AG04450 (cell line): Measurements from ENCODE around the gene ACER2. TPM values are rescaled to one million over a fixed set of nuclear protein-coding genes. Genes with fewer than 3 reads are reported as not detected.

Experiments used
- CTCF ChIA-PET: fragments of 300-600, 350-600 bp; formaldehyde crosslinking; extraction: SDS; loops from one replicate; lab custom pipeline; 2022; ENCODE audit warnings: antibody characterized with exemption, inconsistent platforms; lab: Charles Lee
- POLR2A ChIA-PET: fragments of 350-600 bp; formaldehyde crosslinking; extraction: SDS; loops from one replicate; lab custom pipeline; 2021; ENCODE audit warnings: antibody characterized with exemption, inconsistent platforms; lab: Yijun Ruan, JAX
- DNase-seq: peaks from one replicate; pipeline ENCODE4 v3.0.0-alpha.2; 2011; ENCODE audit warnings: low read depth, low spot score
- H3K27ac ChIP-seq: one replicate; pipeline ENCODE4 v1.5.1; 2012; ENCODE audit warnings: low read depth, low read length, control low read depth
- H3K27me3 ChIP-seq: one replicate; pipeline ENCODE4 v1.6.0; 2012; ENCODE audit warnings: low read length; ENCODE audit not compliant: control insufficient read depth, insufficient read depth
- H3K4me3 ChIP-seq: 2 replicates; pipeline ENCODE4 v1.5.1; 2011; ENCODE audit warnings: mild to moderate bottlenecking, low read depth, low read length, control low read depth
- H3K9me3 ChIP-seq: 2 replicates; pipeline ENCODE4 v1.5.1; 2012; ENCODE audit warnings: low read length; ENCODE audit not compliant: control insufficient read depth, insufficient read depth
- polyA minus RNA-seq: library from RNA; depleted of rRNA, polyadenylated mRNA; stranded (reverse); fragments of >200 nt; gene quantifications from 2 replicates; pipeline ENCODE4 v1.2.3, GENCODE V29; 2011; rRNA and poly(A)+ RNA removed
- polyA plus RNA-seq: library from polyadenylated mRNA; depleted of rRNA; stranded (reverse); fragments of >200 nt; gene quantifications from 2 replicates; pipeline ENCODE4 v1.2.3, GENCODE V29; 2011; rRNA removed
- TF ChIP-seq, protein P1 (sequence below): IDR thresholded peaks from 2 replicates; pipeline ENCODE4 v1.5.1; 2011; ENCODE audit warnings: low read depth, low read length, control low read depth, inconsistent platforms

ACER2 gene
- polyA plus RNA-seq (1.6 and 2.3 TPM in 2 replicates), polyA minus RNA-seq (5.1 and 8.1 TPM in 2 replicates)

DNA sequence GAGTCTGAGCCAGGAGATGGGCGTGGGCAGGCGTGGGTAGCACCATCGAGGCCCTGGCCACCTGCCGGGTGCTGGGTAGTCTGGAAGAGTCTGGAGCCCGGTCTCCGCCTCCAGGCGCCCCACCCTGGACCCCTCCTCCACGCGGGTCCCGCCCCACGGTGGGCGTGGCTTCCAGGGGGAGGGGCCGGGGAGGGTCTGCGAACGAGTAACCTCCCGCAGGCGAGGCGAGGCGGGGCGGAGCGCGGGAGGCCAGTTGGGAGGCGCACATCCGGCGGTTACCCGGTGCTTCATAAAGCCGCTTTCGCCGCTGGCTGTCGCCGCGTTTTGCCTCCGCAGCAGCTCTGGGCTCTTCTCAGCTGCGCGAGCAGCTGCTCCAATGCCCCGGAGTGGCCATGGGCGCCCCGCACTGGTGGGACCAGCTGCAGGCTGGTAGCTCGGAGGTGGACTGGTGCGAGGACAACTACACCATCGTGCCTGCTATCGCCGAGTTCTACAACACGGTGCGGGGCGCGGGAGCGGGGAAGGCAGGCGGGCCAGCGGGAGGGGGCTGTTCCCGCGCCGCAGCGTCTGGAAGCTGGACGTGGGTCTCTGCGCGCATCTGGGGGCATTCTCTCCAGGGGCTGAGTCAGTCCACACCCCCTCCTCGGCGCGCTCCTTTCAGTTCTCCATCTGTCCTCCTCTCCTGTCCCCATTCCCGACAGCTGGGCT lies at the start of gene ACER2:
TSS of gene ACER2 (plus strand) at position 317 of the 708 bp plus-strand sequence. CDS start at position 393, 76 bp downstream.
- peak; percentile 59 for DNase-seq
- ChIA-PET CTCF (interaction anchor here (1.2 kb wide), 1 partner anchor 18 kb away, joined by 3 read pairs; no protein-coding TSS in a partner anchor), POLR2A (interaction anchor here (0.7 to 1.0 kb wide), 2 partner anchors 28 to 29 kb away, joined by 3 read pairs; partner anchors contain the start of gene RPS6)
- Histone ChIP-seq H3K9me3 (peaks cover 4% of the 10 kb centered on the region), H3K27me3 (peaks cover 3% of the 10 kb centered on the region), H3K27ac (peak within 1 kb of the TSS; percentile 57), H3K4me3 (peak within 1 kb of the TSS; percentile 81)
- TF ChIP-seq, protein P1, sequence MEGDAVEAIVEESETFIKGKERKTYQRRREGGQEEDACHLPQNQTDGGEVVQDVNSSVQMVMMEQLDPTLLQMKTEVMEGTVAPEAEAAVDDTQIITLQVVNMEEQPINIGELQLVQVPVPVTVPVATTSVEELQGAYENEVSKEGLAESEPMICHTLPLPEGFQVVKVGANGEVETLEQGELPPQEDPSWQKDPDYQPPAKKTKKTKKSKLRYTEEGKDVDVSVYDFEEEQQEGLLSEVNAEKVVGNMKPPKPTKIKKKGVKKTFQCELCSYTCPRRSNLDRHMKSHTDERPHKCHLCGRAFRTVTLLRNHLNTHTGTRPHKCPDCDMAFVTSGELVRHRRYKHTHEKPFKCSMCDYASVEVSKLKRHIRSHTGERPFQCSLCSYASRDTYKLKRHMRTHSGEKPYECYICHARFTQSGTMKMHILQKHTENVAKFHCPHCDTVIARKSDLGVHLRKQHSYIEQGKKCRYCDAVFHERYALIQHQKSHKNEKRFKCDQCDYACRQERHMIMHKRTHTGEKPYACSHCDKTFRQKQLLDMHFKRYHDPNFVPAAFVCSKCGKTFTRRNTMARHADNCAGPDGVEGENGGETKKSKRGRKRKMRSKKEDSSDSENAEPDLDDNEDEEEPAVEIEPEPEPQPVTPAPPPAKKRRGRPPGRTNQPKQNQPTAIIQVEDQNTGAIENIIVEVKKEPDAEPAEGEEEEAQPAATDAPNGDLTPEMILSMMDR: peak; percentile 20; the same call in 1 of the 2 replicates

DNA sequence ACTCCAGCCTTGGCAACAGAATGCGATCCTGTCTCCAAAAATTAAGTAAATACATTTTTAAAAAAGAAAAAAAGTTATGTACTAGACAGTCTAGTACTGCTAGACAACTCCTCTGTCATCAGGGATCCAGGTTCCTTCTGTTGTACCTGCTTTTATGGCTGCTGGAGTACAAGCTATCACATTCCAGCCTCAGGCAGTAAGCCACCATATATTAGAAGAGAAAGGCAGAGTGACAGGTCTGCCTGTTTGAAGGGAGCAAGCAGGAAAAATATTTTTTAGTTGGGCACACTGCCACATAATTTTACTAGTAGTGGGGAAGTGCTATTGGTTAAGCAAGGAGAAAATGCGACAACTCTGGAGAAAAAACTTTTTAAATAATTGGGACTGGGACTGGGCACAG lies 39.7 kb upstream of the ACER2 start:
- no peaks in the 10 kb centered on the region for H3K9me3 ChIP-seq
- ChIA-PET POLR2A (no interaction called here), CTCF (no interaction called here)
- H3K27ac ChIP-seq: no peak overlapping the region
- TF ChIP-seq, protein P1: no peak
- H3K27me3 ChIP-seq: no peaks in the 10 kb centered on the region
- H3K4me3 ChIP-seq: no peak overlapping the region
- DNase-seq: no peak

DNA sequence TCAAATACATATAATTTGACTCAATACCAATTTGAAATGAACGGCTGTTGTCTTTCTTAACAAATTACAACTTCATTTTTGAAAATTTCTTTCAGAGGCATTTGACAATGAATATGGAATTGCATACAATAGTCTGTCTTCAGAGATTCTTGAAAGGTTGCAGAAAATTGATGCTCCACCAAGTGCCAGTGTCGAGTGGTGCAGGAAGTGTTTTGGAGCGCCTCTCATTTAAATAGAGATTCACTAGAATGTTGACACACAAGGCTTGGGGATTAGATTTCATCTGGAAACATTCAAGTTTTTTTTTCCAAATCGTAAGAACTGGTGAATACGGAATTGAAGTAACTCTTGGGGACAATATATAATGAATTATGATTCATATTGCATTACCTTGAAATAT lies 36.9 kb upstream of the ACER2 start:
- Histone ChIP-seq H3K27ac (no peak overlapping the region), H3K4me3 (no peak overlapping the region), H3K9me3 (no peaks in the 10 kb centered on the region), H3K27me3 (no peaks in the 10 kb centered on the region)
- TF ChIP-seq, protein P1: no peak
- no peak for DNase-seq
- POLR2A ChIA-PET: interaction anchor here (2.1 kb wide), 1 partner anchor 8 kb away, joined by 4 read pairs; the partner anchor contains the start of gene RPS6
- CTCF ChIA-PET: interaction anchor here (0.6 kb wide), 1 partner anchor 13 kb away, joined by 3 read pairs; no protein-coding TSS in a partner anchor

DNA sequence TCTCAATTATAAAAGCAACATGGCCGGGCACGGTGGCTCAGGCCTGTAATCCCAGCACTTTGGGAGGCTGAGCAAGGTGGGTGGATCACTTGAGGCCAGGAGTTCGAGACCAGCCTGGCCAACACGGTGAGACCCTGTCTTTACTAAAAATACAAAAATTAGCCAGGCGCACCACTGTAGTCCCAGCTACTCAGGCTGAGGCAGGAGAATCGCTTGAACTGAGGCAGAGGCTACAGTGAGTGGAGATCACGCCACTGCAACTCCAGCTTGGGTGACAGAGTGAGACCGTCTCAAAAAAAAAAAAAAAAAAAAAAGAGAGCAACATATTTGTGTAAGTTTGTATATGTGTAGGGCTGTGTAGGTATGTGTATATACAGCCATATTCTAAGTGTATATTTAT lies 36.2 kb upstream of the ACER2 start:
- no peaks in the 10 kb centered on the region for H3K27me3 ChIP-seq
- POLR2A ChIA-PET: no interaction called here
- H3K27ac ChIP-seq: no peak overlapping the region
- H3K4me3 ChIP-seq: no peak overlapping the region
- CTCF ChIA-PET: interaction anchor here (0.6 kb wide), 1 partner anchor 14 kb away, joined by 3 read pairs; no protein-coding TSS in a partner anchor
- no peak for DNase-seq
- no peaks in the 10 kb centered on the region for H3K9me3 ChIP-seq
- TF ChIP-seq, protein P1: no peak

DNA sequence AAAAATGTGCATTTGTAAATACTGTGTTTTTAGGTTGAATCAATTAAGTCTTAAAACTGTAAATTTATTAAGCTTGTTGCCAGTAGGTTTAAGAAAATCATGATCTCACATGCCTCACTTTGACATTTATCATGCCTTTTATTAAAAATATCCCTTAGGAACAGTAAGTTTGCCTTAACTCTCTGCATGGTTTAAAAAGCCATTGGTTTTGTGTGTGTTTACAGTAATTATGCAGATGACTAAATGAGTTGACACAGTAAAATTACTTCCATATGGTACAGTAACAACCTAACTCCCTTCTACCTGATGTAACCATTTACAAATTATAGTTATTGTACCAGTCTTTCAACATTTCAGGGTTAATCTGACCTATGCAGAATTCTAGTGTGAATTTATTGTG lies 35.3 kb upstream of the ACER2 start:
- no peak overlapping the region for H3K4me3 ChIP-seq
- ChIA-PET POLR2A (no interaction called here), CTCF (no interaction called here)
- no peak overlapping the region for H3K27ac ChIP-seq
- H3K9me3 ChIP-seq: no peaks in the 10 kb centered on the region
- TF ChIP-seq, protein P1: no peak
- DNase-seq: no peak
- no peaks in the 10 kb centered on the region for H3K27me3 ChIP-seq
